Ishikawa (cell line): ENCODE measurements around the gene PPP1R37.

Experiments used
- CEBPB ChIP-seq: IDR thresholded peaks from 2 replicates; pipeline ENCODE4 v1.6.1; 2012
- CREB1 ChIP-seq: IDR thresholded peaks from 2 replicates; pipeline ENCODE4 v1.6.1; 2012; ENCODE audit warnings: low read depth
- EGR1 ChIP-seq: IDR thresholded peaks from 2 replicates; pipeline ENCODE4 v1.6.1; 2012
- EP300 ChIP-seq: IDR thresholded peaks from 2 replicates; pipeline ENCODE4 v1.6.1; 2012; ENCODE audit warnings: borderline replicate concordance
- FOXM1 ChIP-seq: IDR thresholded peaks from 2 replicates; pipeline ENCODE4 v1.6.1; 2012; ENCODE audit warnings: low read depth, borderline replicate concordance
- NFIC ChIP-seq: IDR thresholded peaks from 2 replicates; pipeline ENCODE4 v1.6.1; 2012
- RAD21 ChIP-seq: IDR thresholded peaks from 2 replicates; pipeline ENCODE4 v1.6.1; 2012; ENCODE audit warnings: low read depth
- TAF1 ChIP-seq: IDR thresholded peaks from 2 replicates; pipeline ENCODE4 v1.6.1; 2012; ENCODE audit warnings: low read depth, mild to moderate bottlenecking
- TCF12 ChIP-seq: IDR thresholded peaks from 2 replicates; pipeline ENCODE4 v1.6.1; 2012; ENCODE audit warnings: low read depth
- TEAD4 ChIP-seq: IDR thresholded peaks from 2 replicates; pipeline ENCODE4 v1.6.1; 2012
- USF1 ChIP-seq: IDR thresholded peaks from 2 replicates; pipeline ENCODE4 v1.6.1; 2012
- YY1 ChIP-seq: IDR thresholded peaks from 2 replicates; pipeline ENCODE4 v1.6.1; 2012; ENCODE audit warnings: low read depth
- ZBTB7A ChIP-seq: IDR thresholded peaks from 2 replicates; pipeline ENCODE4 v1.6.1; 2012; ENCODE audit warnings: low read depth
- TF ChIP-seq, protein P1 (sequence below): IDR thresholded peaks from 2 replicates; pipeline ENCODE4 v1.6.1; 2012; ENCODE audit warnings: low read depth, mild to moderate bottlenecking
- TF ChIP-seq, protein P2 (sequence below): IDR thresholded peaks from 2 replicates; pipeline ENCODE4 v1.6.1; 2012

PPP1R37 gene

DNA sequence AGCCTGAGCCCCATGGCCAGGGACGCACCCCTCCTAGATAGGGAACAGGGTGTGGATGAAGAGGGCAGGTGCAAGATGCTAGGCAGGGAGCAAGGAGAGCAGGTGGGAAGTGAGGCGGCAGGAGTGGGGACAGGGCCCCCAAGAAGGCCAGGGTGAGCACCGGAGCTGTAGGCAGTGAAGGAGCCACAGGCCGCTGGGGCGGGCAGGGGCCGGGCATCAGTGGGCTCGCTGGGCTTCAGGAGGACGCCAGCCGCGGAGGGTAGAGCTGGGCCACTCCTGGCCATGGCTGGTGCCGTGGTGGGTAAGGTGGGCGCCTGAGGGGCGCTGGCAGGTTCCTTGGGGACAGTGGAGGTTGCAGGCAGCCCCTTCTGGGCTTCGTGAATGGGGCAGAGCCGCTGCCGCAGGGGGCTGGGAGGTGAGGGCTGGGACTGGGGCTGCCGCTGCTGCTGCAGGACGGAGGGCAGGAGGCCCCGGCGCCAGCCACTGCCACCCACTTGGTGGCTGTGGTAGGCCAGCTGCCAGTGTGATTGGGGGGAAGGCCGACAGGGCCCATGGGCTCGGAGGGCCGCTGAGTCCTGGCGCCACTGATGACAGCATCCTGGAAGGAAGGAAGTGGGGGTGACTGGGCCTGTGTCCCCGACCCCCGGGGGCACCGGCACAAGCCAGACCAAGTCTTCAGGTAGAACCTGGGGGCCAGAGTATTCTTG is 65.7 kb downstream of the PPP1R37 start:
- no peak for TF ChIP-seq CEBPB
- TF ChIP-seq YY1 = no peak
- TF ChIP-seq USF1 = no peak
- TF ChIP-seq, protein P1, sequence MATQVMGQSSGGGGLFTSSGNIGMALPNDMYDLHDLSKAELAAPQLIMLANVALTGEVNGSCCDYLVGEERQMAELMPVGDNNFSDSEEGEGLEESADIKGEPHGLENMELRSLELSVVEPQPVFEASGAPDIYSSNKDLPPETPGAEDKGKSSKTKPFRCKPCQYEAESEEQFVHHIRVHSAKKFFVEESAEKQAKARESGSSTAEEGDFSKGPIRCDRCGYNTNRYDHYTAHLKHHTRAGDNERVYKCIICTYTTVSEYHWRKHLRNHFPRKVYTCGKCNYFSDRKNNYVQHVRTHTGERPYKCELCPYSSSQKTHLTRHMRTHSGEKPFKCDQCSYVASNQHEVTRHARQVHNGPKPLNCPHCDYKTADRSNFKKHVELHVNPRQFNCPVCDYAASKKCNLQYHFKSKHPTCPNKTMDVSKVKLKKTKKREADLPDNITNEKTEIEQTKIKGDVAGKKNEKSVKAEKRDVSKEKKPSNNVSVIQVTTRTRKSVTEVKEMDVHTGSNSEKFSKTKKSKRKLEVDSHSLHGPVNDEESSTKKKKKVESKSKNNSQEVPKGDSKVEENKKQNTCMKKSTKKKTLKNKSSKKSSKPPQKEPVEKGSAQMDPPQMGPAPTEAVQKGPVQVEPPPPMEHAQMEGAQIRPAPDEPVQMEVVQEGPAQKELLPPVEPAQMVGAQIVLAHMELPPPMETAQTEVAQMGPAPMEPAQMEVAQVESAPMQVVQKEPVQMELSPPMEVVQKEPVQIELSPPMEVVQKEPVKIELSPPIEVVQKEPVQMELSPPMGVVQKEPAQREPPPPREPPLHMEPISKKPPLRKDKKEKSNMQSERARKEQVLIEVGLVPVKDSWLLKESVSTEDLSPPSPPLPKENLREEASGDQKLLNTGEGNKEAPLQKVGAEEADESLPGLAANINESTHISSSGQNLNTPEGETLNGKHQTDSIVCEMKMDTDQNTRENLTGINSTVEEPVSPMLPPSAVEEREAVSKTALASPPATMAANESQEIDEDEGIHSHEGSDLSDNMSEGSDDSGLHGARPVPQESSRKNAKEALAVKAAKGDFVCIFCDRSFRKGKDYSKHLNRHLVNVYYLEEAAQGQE = no peak
- TF ChIP-seq FOXM1 = no peak
- TF ChIP-seq CREB1 = no peak
- TF ChIP-seq TEAD4 = no peak
- TF ChIP-seq, protein P2, sequence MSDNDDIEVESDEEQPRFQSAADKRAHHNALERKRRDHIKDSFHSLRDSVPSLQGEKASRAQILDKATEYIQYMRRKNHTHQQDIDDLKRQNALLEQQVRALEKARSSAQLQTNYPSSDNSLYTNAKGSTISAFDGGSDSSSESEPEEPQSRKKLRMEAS = no peak
- no peak for TF ChIP-seq ZBTB7A
- no peak for TF ChIP-seq EGR1
- no peak for TF ChIP-seq EP300
- TF ChIP-seq TAF1 = no peak
- no peak for TF ChIP-seq RAD21
- TF ChIP-seq NFIC = no peak
- TF ChIP-seq TCF12 = no peak

GRCh38 chr19:45159210-45159970 is 66.4 kb downstream of the PPP1R37 start:
- TF ChIP-seq RAD21 (no peak), TCF12 (no peak), EGR1 (no peak), FOXM1 (no peak), USF1 (no peak), EP300 (no peak), NFIC (no peak), TEAD4 (no peak), YY1 (no peak), TAF1 (no peak), ZBTB7A (no peak), CEBPB (no peak), CREB1 (no peak)
- TF ChIP-seq, protein P1 = no peak
- TF ChIP-seq, protein P2 = no peak

DNA sequence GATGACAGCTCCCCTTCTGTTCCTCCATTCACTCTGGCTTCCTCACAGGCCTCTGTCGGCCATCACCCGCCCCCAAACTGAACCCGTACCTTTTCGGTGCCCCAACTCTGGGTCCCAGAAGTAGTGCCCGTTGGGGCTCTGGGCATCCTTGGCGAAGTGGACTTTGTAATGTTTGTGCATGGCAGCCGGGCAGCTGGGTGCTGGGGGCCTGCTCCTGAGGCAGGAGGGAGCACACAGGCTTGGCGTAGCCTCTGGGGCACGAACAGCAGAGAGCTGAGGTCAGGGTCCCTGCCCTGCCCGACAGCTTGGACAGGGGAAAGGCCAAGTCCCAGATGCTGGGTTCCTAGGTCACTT is 67.0 kb downstream of the PPP1R37 start:
- TF ChIP-seq EP300 (no peak), USF1 (no peak), EGR1 (no peak), FOXM1 (no peak), CEBPB (no peak), TAF1 (no peak), RAD21 (no peak), TCF12 (no peak), TEAD4 (no peak), ZBTB7A (no peak), YY1 (no peak), NFIC (no peak), CREB1 (no peak)
- TF ChIP-seq, protein P1 = no peak
- TF ChIP-seq, protein P2 = no peak
